GM21381 (cell line): Measurements from ENCODE around the gene NRCAM.
"Not testable (repeated sequence)": the region's sequence is repeated elsewhere in the genome, so short reads cannot be mapped to it uniquely, and the experiment has no call there.

Experiments
- ATAC-seq: cut with Tn5 transposase; IDR thresholded peaks from one replicate; pipeline ENCODE4 v1.9.1; 2021; ENCODE audit warnings: mild to moderate bottlenecking, moderate library complexity; ENCODE audit not compliant: unreplicated experiment

Gene NRCAM

GRCh38 chr7:108289852-108290251, 166.4 kb downstream of the NRCAM start:
- no peak for ATAC-seq

- ATAC-seq = no peak
Measured at GRCh38 chr7:108287857-108288256, 168.4 kb downstream of the NRCAM start.

- ATAC-seq = no peak
Measured at GRCh38 chr7:108286290-108286904, 169.8 kb downstream of the NRCAM start.

GRCh38 chr7:108285778-108286177, 170.5 kb downstream of the NRCAM start:
- no peak for ATAC-seq

- no peak for ATAC-seq
Measured at GRCh38 chr7:108285003-108285368, 171.2 kb downstream of the NRCAM start.

GRCh38 chr7:108284349-108285002, 171.8 kb downstream of the NRCAM start:
- ATAC-seq = peak; percentile 51

GRCh38 chr7:108283252-108283651, 173.0 kb downstream of the NRCAM start:
- no peak for ATAC-seq

- ATAC-seq = no peak
Measured at GRCh38 chr7:108282427-108282996, 173.7 kb downstream of the NRCAM start.

- ATAC-seq = no peak
Measured at GRCh38 chr7:108280136-108280535, 176.1 kb downstream of the NRCAM start.

- ATAC-seq = no peak
Measured at GRCh38 chr7:108278776-108279175, 177.5 kb downstream of the NRCAM start.

- ATAC-seq = no peak
Measured at GRCh38 chr7:108278281-108278680, 178.0 kb downstream of the NRCAM start.

GRCh38 chr7:108274447-108274846, 181.8 kb downstream of the NRCAM start:
- ATAC-seq = not testable (repeated sequence)

- ATAC-seq = not testable (repeated sequence)
Measured at GRCh38 chr7:108272891-108273290, 183.3 kb downstream of the NRCAM start.

GRCh38 chr7:108270385-108271015, 185.7 kb downstream of the NRCAM start:
- peak; percentile 74 for ATAC-seq

- no peak for ATAC-seq
Measured at GRCh38 chr7:108268200-108268820, 187.9 kb downstream of the NRCAM start.

- ATAC-seq = no peak
Measured at GRCh38 chr7:108267615-108268014, 188.6 kb downstream of the NRCAM start.

- no peak for ATAC-seq
Measured at GRCh38 chr7:108266491-108266890, 189.7 kb downstream of the NRCAM start.

- no peak for ATAC-seq
Measured at GRCh38 chr7:108266035-108266434, 190.2 kb downstream of the NRCAM start.

- no peak for ATAC-seq
Measured at GRCh38 chr7:108265007-108265406, 191.2 kb downstream of the NRCAM start.

GRCh38 chr7:108263425-108263824, 192.8 kb downstream of the NRCAM start:
- no peak for ATAC-seq

GRCh38 chr7:108261560-108262255, 194.5 kb downstream of the NRCAM start:
- no peak for ATAC-seq
